H1 (cell line): ENCODE measurements around the gene TDRD3. TPM values are rescaled to one million over a fixed set of nuclear protein-coding genes. Genes with fewer than 3 reads are reported as not detected.

Source experiments
- CTCF ChIA-PET: fragments of 300-600 bp; sonication (Branson Sonifier 250); formaldehyde crosslinking; loops from one replicate; lab custom pipeline; 2021; ENCODE audit not compliant: partially characterized antibody; lab: Charles Lee
- POLR2A ChIA-PET: fragments of 300-600 bp; sonication (Branson Sonifier 250); formaldehyde crosslinking; loops from one replicate; lab custom pipeline; 2021; ENCODE audit warnings: inconsistent platforms; ENCODE audit not compliant: partially characterized antibody; lab: Charles Lee
- DNase-seq, 2 experiments: peaks; one replicate each; pipeline versions ENCODE4 v3.0.0 to v3.0.0-alpha.2; 2010 to 2022; ENCODE audit warnings: low spot score in 2 of 2, low read depth in 1 of 2, mixed read lengths in 1 of 2
- FAIRE-seq: peaks from 2 replicates; lab custom pipeline; 2011; peaks lifted over from hg19 to GRCh38; lab: Jason Lieb, UNC
- H2AFZ ChIP-seq: 2 replicates; pipeline ENCODE4 v1.8.1; 2012; ENCODE audit warnings: low read length, inconsistent platforms
- H2AK5ac ChIP-seq: 2 replicates; pipeline ENCODE4 v1.6.1; 2013; ENCODE audit warnings: low read depth, low read length
- H2BK120ac ChIP-seq: replicated peaks from 2 replicates; pipeline ENCODE3; 2013; ENCODE audit warnings: low read depth, low read length, inconsistent platforms
- H2BK12ac ChIP-seq: 2 replicates; pipeline ENCODE4 v1.6.1; 2013; ENCODE audit warnings: low read depth, low read length
- H2BK15ac ChIP-seq: 2 replicates; pipeline ENCODE4 v1.6.1; 2013; ENCODE audit warnings: low read length
- H2BK20ac ChIP-seq: 2 replicates; pipeline ENCODE4 v1.6.1; 2013; ENCODE audit warnings: low read length
- H2BK5ac ChIP-seq: 2 replicates; pipeline ENCODE4 v1.6.1; 2013; ENCODE audit warnings: low read depth, low read length
- H3K14ac ChIP-seq: 2 replicates; pipeline ENCODE4 v1.6.1; 2013; ENCODE audit warnings: inconsistent platforms; ENCODE audit not compliant: insufficient read length
- H3K18ac ChIP-seq: 2 replicates; pipeline ENCODE4 v1.6.1; 2013; ENCODE audit warnings: low read length; ENCODE audit errors: extremely low read depth
- H3K23ac ChIP-seq: 2 replicates; pipeline ENCODE4 v1.6.1; 2013; ENCODE audit warnings: inconsistent platforms; ENCODE audit not compliant: insufficient read length
- H3K23me2 ChIP-seq: 2 replicates; pipeline ENCODE4 v1.6.1; 2013; ENCODE audit warnings: low read depth, low read length
- H3K27ac ChIP-seq: 2 replicates; pipeline ENCODE4 v1.6.1; 2011; ENCODE audit warnings: low read depth, low read length, inconsistent platforms
- H3K27me3 ChIP-seq, 4 experiments: replicated peaks in 1 of 4; 1 replicate in 1 of 4; 2 replicates in 3 of 4; pipeline versions ENCODE4 v1.6.1 to v1.8.1; 2011 to 2013; ENCODE audit warnings: low read length in 3 of 4, mild to moderate bottlenecking in 3 of 4, inconsistent platforms in 2 of 4, mixed read lengths in 2 of 4, moderate library complexity in 1 of 4; ENCODE audit not compliant: control insufficient read depth in 3 of 4, insufficient read depth in 3 of 4; ENCODE audit errors: extremely low read depth in 1 of 4
- H3K36me3 ChIP-seq, 4 experiments: 2 replicates each; pipeline versions ENCODE4 v1.6.1 to v1.8.1; 2011 to 2013; ENCODE audit warnings: mild to moderate bottlenecking in 4 of 4, low read length in 3 of 4, moderate library complexity in 2 of 4, control low read depth in 1 of 4, inconsistent platforms in 1 of 4; ENCODE audit not compliant: insufficient read depth in 4 of 4, control insufficient read depth in 2 of 4
- H3K4ac ChIP-seq: replicated peaks from 2 replicates; pipeline ENCODE3; 2013; ENCODE audit warnings: low read length, low read depth, mixed read lengths, inconsistent platforms; ENCODE audit not compliant: insufficient read length
- H3K4me1 ChIP-seq, 4 experiments: replicated peaks in 1 of 4; 1 replicate in 1 of 4; 2 replicates in 3 of 4; pipeline versions ENCODE4 v1.6.1 to v1.8.1; 2011 to 2013; ENCODE audit warnings: low read length in 3 of 4, inconsistent platforms in 2 of 4, mixed read lengths in 1 of 4; ENCODE audit not compliant: insufficient read depth in 4 of 4, control insufficient read depth in 3 of 4
- H3K4me2 ChIP-seq, 2 experiments: 2 replicates each; pipeline versions ENCODE4 v1.6.1 to v1.8.1; 2011 to 2013; ENCODE audit warnings: low read depth in 2 of 2, low read length in 2 of 2, control low read depth in 1 of 2, inconsistent platforms in 1 of 2, mild to moderate bottlenecking in 1 of 2; ENCODE audit not compliant: insufficient read depth in 1 of 2
- H3K4me3 ChIP-seq, 4 experiments: fragments of 200-600, 300-600 bp in 1 of 4; sonication (generic), shearing (Covaris generic), sonication (Bioruptor Twin) in 1 of 4; 2 replicates each; pipeline versions ENCODE4 v1.5.1 to v1.8.1; 2011 to 2016; ENCODE audit warnings: low read length in 4 of 4, low read depth in 3 of 4, control low read depth in 2 of 4, inconsistent platforms in 2 of 4, mild to moderate bottlenecking in 2 of 4, mixed read lengths in 1 of 4, moderate library complexity in 1 of 4; ENCODE audit not compliant: insufficient read depth in 2 of 4; ENCODE audit errors: extremely low read depth in 1 of 4
- H3K56ac ChIP-seq: replicated peaks from 2 replicates; pipeline ENCODE3; 2013; ENCODE audit warnings: low read depth, mild to moderate bottlenecking, mixed read lengths, low read length, inconsistent platforms; ENCODE audit not compliant: insufficient read length
- H3K79me1 ChIP-seq: 2 replicates; pipeline ENCODE4 v1.6.1; 2013; ENCODE audit warnings: low read depth, low read length, control low read depth
- H3K79me2 ChIP-seq, 2 experiments: 2 replicates each; pipeline versions ENCODE4 v1.6.1 to v1.8.1; 2012 to 2013; ENCODE audit warnings: low read length in 2 of 2, mild to moderate bottlenecking in 2 of 2, inconsistent platforms in 1 of 2; ENCODE audit not compliant: insufficient read depth in 2 of 2, control insufficient read depth in 1 of 2
- H3K9ac ChIP-seq, 4 experiments: replicated peaks in 1 of 4; 1 replicate in 1 of 4; 2 replicates in 3 of 4; pipeline versions ENCODE4 v1.6.1 to v1.8.1; 2011 to 2013; ENCODE audit warnings: low read depth in 3 of 4, low read length in 3 of 4, control low read depth in 2 of 4, mild to moderate bottlenecking in 2 of 4, moderate library complexity in 2 of 4, inconsistent platforms in 1 of 4; ENCODE audit errors: extremely low read depth in 1 of 4
- H3K9me3 ChIP-seq, 2 experiments: 2 replicates each; pipeline versions ENCODE4 v1.6.1 to v1.8.1; 2012 to 2013; ENCODE audit warnings: mild to moderate bottlenecking in 2 of 2, moderate library complexity in 2 of 2, control low read depth in 1 of 2, inconsistent platforms in 1 of 2, low read depth in 1 of 2, low read length in 1 of 2, mixed read lengths in 1 of 2; ENCODE audit not compliant: insufficient read depth in 2 of 2
- H4K20me1 ChIP-seq, 2 experiments: replicated peaks in 1 of 2; 2 replicates each; pipeline versions ENCODE3 to v1.8.1; 2011 to 2013; ENCODE audit warnings: inconsistent platforms in 2 of 2, low read length in 2 of 2, mild to moderate bottlenecking in 1 of 2; ENCODE audit not compliant: insufficient read depth in 2 of 2, control insufficient read depth in 1 of 2
- H4K5ac ChIP-seq: 2 replicates; pipeline ENCODE4 v1.6.1; 2013; ENCODE audit warnings: low read length, low read depth, mixed read lengths, inconsistent platforms; ENCODE audit not compliant: insufficient read length
- H4K8ac ChIP-seq: 2 replicates; pipeline ENCODE4 v1.8.0; 2013; ENCODE audit warnings: mild to moderate bottlenecking, moderate library complexity, low read length, inconsistent platforms; ENCODE audit not compliant: insufficient read depth; ENCODE audit errors: extremely low read depth
- H4K91ac ChIP-seq: replicated peaks from 2 replicates; pipeline ENCODE3; 2013; ENCODE audit warnings: low read length, mixed read lengths, inconsistent platforms; ENCODE audit not compliant: insufficient read length
- HDAC2 ChIP-seq, 2 experiments: fragments of 300-600 bp in 1 of 2; sonication (generic) in 1 of 2; IDR thresholded peaks; 2 replicates each; pipeline ENCODE4 v1.6.1; 2011 to 2012; ENCODE audit warnings: low read depth in 2 of 2, low read length in 2 of 2, mild to moderate bottlenecking in 2 of 2, moderate library complexity in 2 of 2, borderline replicate concordance in 1 of 2, inconsistent platforms in 1 of 2
- NRF1 ChIP-seq: IDR thresholded peaks from 2 replicates; pipeline ENCODE4 v1.6.1; 2011; ENCODE audit warnings: mild to moderate bottlenecking, low read depth, low read length, improper control_type of control experiment
- RAD21 ChIP-seq, 2 experiments: IDR thresholded peaks in 1 of 2; conservative IDR thresholded peaks in 1 of 2; 2 replicates each; pipeline ENCODE4 v1.6.1; 2011; ENCODE audit warnings: low read depth in 2 of 2, low read length in 2 of 2, improper control_type of control experiment in 1 of 2, inconsistent platforms in 1 of 2, mild to moderate bottlenecking in 1 of 2, moderate library complexity in 1 of 2
- SIRT6 ChIP-seq: IDR thresholded peaks from one replicate; pipeline ENCODE4 v1.7.1; 2012; ENCODE audit warnings: low read length, inconsistent platforms
- whole genome bisulfite sequencing, 2 experiments: shearing (Covaris generic) in 1 of 2; methylation state at CpG; one replicate each; pipeline versions ENCODE4 v1.1.6 to v1.1.7; 2013 to 2015; ENCODE audit warnings: low lambda C conversion rate in 2 of 2, mixed read lengths in 2 of 2, inconsistent platforms in 1 of 2, low coverage in 1 of 2, missing lambda C conversion rate in 1 of 2; ENCODE audit not compliant: insufficient replicate concordance in 2 of 2, insufficient coverage in 1 of 2, insufficient read length in 1 of 2; ENCODE audit errors: extremely low coverage in 1 of 2, missing lambda C conversion rate in 1 of 2; 5-methylcytosine and 5-hydroxymethylcytosine counted together
- polyA plus RNA-seq, 7 experiments: library from polyadenylated mRNA; depleted of rRNA in 3 of 7; stranded (reverse) in 5 of 7; unstranded in 2 of 7; fragments of >200 nt in 5 of 7; fragments of 200-250 nt in 2 of 7; gene quantifications; 1 replicate in 5 of 7; 2 replicates in 1 of 7; 4 replicates in 1 of 7; pipeline versions ENCODE4 v1.2.1 to v1.2.3, GENCODE V29; 2011 to 2013; ENCODE audit warnings: missing spikeins in 2 of 7, mixed read lengths in 2 of 7
- total RNA-seq: library from RNA; stranded (reverse); fragmentation: NEBNext Ultra II Directional; extraction: Animal tissue kit (Norgen Biotek cat#: 25700); gene quantifications from 2 replicates; pipeline ENCODE4 v1.2.1, GENCODE V29; 2021

Gene TDRD3
- total and polyA plus RNA-seq, 2 of the 8 experiments (the other 6 are each of a cell fraction or from before 2014, with no cell fraction given), result 2.5 to 14.7 TPM

GRCh38 chr13:60426075-60426474 lies 29.1 kb downstream of the TDRD3 start:
- Histone ChIP-seq H3K79me2 (no peaks in the 10 kb centered on the region), H4K91ac (no peak overlapping the region), H3K23ac (no peak overlapping the region), H2BK120ac (no peak overlapping the region), H3K4ac (no peak overlapping the region), H2AFZ (no peak overlapping the region), H3K27ac (no peak overlapping the region), H2AK5ac (no peak overlapping the region), H3K14ac (no peak overlapping the region), H3K56ac (no peak overlapping the region), H3K36me3 (no peaks in the 10 kb centered on the region), H3K4me3 (no peak overlapping the region), H3K79me1 (no peaks in the 10 kb centered on the region), H2BK15ac (no peak overlapping the region), H4K8ac (no peak overlapping the region), H2BK5ac (no peak overlapping the region), H2BK12ac (no peak overlapping the region), H3K4me2 (no peak overlapping the region), H3K18ac (no peak overlapping the region), H3K27me3 (no peaks in the 10 kb centered on the region), H2BK20ac (no peak overlapping the region), H3K9ac (no peak overlapping the region), H3K9me3 (no peaks in the 10 kb centered on the region), H4K20me1 (no peaks in the 10 kb centered on the region), H4K5ac (no peak overlapping the region), H3K4me1 (no peaks in the 10 kb centered on the region), H3K23me2 (no peaks in the 10 kb centered on the region)
- 79% methylated on average over 1 of the region's 1 CpG; no CpG with 5 or more reads in 1 of the 2 experiments for WGBS, 2 experiments
- no peak for FAIRE-seq
- no peak for TF ChIP-seq NRF1
- no peak for TF ChIP-seq HDAC2 (IDR thresholded peaks at IDR 0.05; ENCODE audit: borderline replicate concordance in 1 of 2, low read depth in 2 of 2, low read length in 2 of 2)
- TF ChIP-seq RAD21 (IDR thresholded peaks at IDR 0.05 in 1 of 2, conservative IDR thresholded peaks at IDR 0.05 in 1 of 2; ENCODE audit: low read depth in 2 of 2, low read length in 2 of 2), result no peak
- no peak for TF ChIP-seq SIRT6
- ChIA-PET POLR2A (interaction anchor here (2.2 kb wide), 1 partner anchor 29 kb away, joined by 6 read pairs; the partner anchor contains the start of gene TDRD3), CTCF (interaction anchor here (1.0 kb wide), 1 partner anchor 36 kb away, joined by 3 read pairs; no protein-coding TSS in a partner anchor)
- no peak for DNase-seq
